HuH-7.5 (cell line): Measurements from ENCODE around the gene CADPS2.
"Not testable (repeated sequence)": the region's sequence is repeated elsewhere in the genome, so short reads cannot be mapped to it uniquely, and the experiment has no call there.

Experiments
- DNase-seq: peaks from one replicate; pipeline ENCODE4 v3.0.0; 2011; ENCODE audit warnings: low spot score

CADPS2 gene

DNA sequence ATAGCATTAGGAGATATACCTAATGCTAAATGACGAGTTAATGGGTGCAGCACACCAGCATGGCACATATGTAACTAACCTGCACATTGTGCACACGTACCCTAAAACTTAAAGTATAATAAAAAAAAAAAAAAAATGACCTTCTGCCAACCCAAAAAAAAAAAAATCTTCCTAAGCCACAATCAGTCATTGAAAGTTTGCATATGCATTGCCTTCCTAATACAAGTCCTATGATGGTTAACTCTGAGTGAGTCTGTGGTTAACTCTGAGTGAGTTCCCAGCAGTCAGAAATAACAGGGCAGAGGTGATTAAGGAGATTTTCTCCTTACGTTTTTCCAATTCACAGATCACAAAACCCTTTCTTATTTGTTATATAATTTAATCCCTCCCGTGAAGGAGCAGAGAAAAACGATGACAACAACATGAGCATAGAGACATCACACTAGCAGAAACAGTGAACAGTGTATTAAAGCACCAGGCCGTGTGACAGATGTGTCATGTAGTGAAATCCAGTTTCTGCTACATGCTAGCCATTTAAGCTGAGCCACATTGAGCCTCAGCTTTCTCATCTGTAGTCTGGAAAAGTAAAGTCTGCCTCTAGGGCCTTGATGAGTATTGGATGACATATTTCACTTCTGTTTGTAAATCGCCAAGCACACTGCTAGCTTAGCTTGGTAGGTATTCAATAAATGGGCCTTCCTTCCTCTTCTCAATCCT, 176.2 kb downstream of the CADPS2 start:
- no peak for DNase-seq

DNA sequence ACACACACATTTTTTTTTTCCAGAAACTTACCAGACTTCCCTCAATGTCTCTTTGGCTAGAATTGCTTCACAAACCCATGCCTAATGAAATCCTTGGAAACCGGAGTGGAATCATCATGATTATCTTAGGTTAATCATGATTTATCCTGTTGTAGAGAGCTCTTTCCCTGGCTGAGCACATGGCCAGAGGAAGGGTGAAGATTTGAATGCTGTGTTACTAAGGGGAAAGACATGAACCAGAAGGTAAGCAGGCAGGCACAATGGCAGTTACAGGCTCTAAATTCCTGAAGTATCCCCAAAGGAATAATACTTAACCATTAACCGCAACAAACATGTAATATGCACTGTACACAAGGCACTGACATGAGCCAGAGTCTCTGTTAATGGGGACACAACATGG, 179.4 kb downstream of the CADPS2 start:
- DNase-seq: no peak

- no peak for DNase-seq
These were observed 183.3 kb downstream of the CADPS2 start, which contains the start of gene RNF148 for GRCh38 chr7:122702872-122703510. Gene RNF148, minus strand, starts transcription at chr7:122702922. Its CDS starts 172 bp downstream, at chr7:122702750.

GRCh38 chr7:122699017-122699416, 187.2 kb downstream of the CADPS2 start, which contains the start of gene RNF133:
Gene RNF133, minus strand, starts transcription at chr7:122699117. Its CDS starts 199 bp downstream, at chr7:122698918.
- no peak for DNase-seq

- no peak for DNase-seq
These were observed 190.4 kb downstream of the CADPS2 start for GRCh38 chr7:122695816-122696215.

- DNase-seq: no peak
These were observed 191.6 kb downstream of the CADPS2 start for GRCh38 chr7:122694697-122695096.

DNA sequence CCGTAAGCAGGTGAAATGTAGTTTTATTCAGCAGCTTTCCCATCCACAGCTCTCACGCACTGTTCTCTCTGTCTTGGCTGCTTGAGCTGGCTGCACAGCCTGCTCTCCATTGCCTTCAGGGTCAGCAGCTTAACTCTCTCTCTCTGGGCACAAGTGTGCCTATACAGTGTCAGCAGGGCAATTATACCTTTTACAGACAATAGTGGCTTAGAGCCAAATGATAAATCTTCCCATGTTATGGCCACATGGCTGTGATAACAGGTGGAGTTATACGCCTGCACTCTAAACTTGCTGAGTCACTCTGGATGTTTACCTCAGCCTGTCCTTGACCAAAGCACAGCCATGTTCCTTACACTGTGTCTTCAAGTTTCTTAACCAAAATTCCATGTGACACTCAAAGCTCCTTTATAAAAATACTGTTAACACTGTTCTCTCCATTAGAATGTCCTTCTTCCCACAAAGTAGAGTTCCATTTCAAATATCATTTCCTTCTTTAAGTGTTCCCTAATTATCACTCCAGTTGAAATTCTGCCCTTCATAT, 193.4 kb downstream of the CADPS2 start:
- no peak for DNase-seq

DNA sequence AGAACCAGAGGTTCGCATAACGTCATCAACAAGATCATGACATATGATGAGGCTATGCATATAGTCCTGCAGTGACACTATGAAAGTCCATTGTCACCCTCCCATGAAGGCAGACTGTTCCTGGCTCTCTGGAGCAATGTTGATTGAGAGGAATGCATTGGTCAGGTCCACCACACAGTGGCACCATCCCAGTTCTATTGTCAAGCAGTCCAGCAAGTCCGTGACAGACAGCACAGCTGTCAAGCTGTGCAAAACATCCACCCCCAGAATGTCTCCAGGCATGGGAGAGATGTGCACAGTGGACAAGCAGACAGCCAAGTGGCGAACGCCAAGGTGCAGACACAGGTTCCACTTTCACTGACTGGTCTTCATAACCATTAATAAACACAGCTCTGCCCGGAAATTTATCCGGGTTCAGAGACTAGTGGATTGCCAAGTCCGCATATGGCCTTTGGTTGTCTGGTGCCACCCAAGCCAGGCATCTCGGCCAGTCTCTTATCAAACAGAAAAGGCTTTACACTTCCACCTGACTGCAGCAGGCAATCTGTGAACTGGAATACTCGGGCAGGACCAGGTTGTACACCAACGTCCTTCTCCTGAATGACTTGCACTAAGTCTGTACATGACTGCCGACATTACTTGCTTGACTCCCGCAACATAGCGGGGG, 194.6 kb downstream of the CADPS2 start:
- no peak for DNase-seq

DNA sequence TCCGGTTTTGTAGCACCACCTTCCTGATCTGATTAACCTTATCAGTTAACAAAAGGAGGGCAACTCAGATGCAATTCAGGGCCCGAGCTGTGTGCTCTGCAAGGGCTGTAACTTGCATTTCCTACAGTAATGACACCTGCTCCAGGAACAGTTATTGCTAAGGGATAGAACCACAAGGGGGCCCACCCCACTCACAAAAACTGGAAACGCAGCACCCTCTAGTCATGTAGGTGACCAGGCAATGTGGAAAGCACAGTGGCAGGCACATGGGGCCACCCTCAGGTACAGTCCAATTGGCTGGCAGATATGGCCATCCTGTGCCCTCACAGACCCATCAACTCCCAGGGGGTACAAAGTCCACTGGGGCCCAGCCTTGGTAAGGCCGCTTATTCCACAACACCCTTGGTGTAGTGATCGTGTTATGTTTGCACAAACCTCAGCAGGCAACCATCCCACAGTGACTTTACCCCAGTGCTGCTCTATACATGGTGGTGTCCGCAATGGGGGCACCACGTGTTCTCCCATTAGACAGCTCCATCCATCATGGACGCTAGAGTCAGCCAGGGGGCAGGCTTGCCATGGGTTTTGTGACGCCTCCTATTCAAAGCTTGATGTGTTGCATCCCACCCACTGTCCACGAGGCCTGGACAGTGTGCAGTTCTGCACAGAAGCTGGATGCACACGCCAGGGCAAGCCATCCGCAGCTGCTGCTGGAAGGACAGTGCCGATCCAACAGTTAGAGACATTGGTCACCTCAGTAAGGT, 196.7 kb downstream of the CADPS2 start:
- DNase-seq: no peak

DNA sequence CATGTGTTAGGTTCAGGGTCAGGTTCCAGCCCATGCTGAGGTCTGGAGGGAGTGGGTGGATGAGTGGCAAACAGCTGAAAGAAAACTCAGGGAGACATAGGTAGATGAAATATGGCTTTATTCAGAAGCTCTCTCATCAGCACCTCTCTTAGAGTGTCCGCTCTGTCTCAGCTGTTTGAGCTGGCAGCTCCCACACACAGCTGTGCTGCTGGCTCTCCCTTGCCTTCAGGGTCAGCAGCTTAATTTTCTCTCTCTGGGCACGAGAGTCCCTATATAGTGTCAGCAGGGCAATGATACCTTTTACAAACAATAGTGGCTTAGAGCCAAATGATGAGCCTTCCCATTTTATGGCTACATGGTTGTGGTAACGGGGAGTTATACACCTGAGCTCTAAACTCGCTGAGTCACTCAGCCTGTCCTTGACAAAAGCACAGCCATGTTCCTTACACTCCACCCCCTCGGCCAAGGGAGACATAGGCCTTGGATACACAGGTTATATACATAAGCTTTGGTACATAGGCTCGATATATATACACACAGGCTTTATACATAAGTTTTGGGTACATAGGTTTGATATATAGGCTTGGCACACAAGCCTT, 197.8 kb downstream of the CADPS2 start:
- no peak for DNase-seq

DNA sequence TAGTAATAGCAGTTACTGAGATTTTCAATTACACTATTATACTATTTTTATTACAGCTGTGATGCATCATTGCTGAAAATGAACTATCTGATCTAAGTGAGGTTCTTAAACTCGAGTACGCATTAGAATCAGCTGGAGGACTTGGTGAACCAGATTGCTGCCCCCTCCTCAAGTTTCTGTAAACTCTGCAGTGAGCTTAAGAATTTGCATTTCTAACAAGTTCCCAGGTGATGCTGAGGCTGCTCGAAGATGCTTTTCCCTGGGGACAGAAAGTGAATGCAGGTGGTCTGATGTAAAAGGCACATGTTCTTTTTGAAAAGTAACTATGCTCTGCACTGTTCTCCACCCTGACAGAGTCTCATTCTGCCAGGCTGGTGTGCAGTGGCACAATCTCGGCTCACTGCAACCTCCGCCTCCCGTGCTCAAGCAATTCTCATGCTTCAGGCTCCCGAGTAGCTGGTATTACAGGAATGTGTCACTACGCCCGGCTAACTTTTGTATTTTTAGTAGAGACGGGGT, 199.8 kb downstream of the CADPS2 start:
- no peak for DNase-seq

- DNase-seq: no peak
These were observed 201.8 kb downstream of the CADPS2 start for GRCh38 chr7:122684504-122684903.

DNA sequence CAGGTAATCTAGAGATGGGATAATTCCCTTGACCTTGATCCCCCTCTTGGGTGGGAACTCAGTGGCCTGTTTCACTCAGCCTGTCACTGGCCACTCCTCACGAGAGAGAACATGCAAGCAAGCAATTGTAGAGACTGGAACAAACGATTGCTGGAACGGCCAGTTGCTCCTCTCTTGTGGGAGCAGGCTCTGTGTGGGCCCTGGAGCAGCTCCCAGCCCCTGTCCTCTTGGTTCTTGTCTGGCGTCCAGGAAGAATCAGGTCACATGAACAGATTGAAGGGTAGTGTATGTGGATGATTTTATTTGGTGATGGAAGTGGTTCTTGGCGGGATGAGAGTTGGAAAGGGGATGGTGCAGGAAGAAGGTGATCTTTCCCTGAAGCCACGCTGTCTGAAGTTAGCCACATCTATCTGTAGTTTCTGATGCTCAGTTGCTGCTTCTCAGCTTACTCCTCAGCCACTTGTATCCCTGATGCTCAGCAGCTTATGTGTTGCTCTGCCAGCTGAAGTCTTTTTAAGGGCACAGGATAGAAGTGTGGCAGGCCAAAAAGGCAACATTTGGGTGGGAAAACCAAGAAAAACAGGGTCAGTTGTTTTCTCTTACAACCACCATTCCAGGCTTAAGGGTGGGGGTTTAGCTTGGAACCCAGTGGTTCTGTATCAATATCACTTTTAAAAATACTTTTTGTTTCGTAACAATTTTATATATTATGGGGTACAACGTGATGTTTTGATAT, 203.3 kb downstream of the CADPS2 start:
- no peak for DNase-seq

DNA sequence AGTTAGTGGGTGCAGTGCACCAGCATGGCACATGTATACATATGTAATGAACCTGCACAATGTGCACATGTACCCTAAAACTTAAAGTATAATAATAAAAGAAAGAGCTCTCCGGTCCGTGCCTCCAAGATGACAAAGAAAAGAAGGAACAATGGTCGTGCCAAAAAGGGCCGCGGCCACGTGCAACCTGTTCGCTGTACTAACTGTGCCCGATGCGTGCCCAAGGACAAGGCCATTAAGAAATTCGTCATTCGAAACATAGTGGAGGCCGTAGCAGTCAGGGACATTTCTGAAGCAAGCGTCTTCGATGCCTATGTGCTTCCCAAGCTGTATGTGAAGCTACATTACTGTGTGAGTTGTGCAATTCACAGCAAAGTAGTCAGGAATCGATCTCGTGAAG, 205.1 kb downstream of the CADPS2 start:
- not testable (repeated sequence) for DNase-seq

- no peak for DNase-seq
These were observed 206.4 kb downstream of the CADPS2 start for GRCh38 chr7:122679813-122680212.

GRCh38 chr7:122679269-122679709, 207.0 kb downstream of the CADPS2 start:
- not testable (repeated sequence) for DNase-seq

DNA sequence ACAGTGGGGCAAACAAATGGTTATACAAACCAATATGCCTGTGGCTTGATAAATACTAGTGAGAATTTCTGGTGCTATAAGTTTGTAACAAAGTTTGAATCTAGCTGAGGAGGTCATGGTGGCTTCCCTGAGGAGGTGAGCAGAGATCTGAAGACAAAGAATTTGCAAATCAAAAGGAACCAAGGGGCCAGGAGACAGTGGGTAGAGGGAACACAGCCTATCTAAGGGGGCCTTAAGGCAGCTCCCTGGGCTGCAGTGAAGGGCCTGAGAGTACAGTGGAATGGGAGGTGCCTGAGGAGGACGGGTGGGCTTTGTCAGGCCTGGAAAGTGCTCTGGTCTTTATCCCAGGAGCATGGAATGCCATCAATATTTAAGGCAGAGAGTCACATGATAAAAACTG, 209.1 kb downstream of the CADPS2 start:
- DNase-seq: no peak

- no peak for DNase-seq
These were observed 209.8 kb downstream of the CADPS2 start for GRCh38 chr7:122676466-122676865.

- DNase-seq: no peak
These were observed 210.6 kb downstream of the CADPS2 start for GRCh38 chr7:122675621-122676020.

- DNase-seq: no peak
These were observed 211.2 kb downstream of the CADPS2 start for GRCh38 chr7:122675011-122675410.

DNA sequence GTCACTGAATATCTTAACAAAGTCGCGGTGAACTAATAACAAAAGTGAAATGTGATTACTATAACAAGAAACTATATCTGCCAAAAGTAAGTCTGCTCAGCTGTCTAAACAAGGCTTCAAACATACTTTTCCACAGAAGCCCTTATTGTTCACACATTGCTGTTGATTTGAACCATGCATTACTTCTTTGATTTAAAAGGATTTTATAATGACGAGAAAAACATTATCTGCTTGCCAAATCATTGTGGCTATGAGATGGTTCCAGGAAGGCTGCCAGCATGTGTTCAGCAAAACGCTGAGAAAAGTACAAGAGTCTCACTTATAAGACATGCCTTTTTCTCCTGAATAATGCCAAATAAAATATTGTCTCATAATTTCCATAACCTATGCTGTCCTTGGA, 211.8 kb downstream of the CADPS2 start:
- DNase-seq: no peak
